H9 (cell line): ENCODE measurements around the gene TNFRSF6B. TPM values are rescaled to one million over a fixed set of nuclear protein-coding genes. Genes with fewer than 3 reads are reported as not detected.

Experiments
- DNase-seq: peaks from one replicate; pipeline ENCODE4 v3.0.0-alpha.2; 2017
- H2AFZ ChIP-seq: one replicate; pipeline ENCODE4 v1.6.1; 2013; ENCODE audit warnings: mild to moderate bottlenecking, low read length, control low read depth, moderate library complexity
- H2AK5ac ChIP-seq: 2 replicates; pipeline ENCODE4 v1.6.1; 2013; ENCODE audit warnings: low read length, control low read depth, mixed read lengths; ENCODE audit not compliant: insufficient read length
- H2BK120ac ChIP-seq: one replicate; pipeline ENCODE4 v1.6.1; 2013; ENCODE audit warnings: low read depth, mild to moderate bottlenecking, low read length, control low read depth, inconsistent platforms; ENCODE audit not compliant: poor library complexity, severe bottlenecking
- H2BK12ac ChIP-seq: 2 replicates; pipeline ENCODE4 v1.6.1; 2013; ENCODE audit warnings: low read length, control low read depth, mixed read lengths, low read depth; ENCODE audit not compliant: insufficient read length
- H2BK15ac ChIP-seq: 2 replicates; pipeline ENCODE4 v1.6.1; 2013; ENCODE audit warnings: low read depth, low read length, control low read depth
- H2BK20ac ChIP-seq: one replicate; pipeline ENCODE4 v1.6.1; 2013; ENCODE audit warnings: low read depth, mild to moderate bottlenecking, low read length, control low read depth, inconsistent platforms; ENCODE audit not compliant: poor library complexity, severe bottlenecking
- H2BK5ac ChIP-seq: 2 replicates; pipeline ENCODE4 v1.6.1; 2013; ENCODE audit warnings: low read length, control low read depth, mixed read lengths; ENCODE audit not compliant: insufficient read length
- H3K14ac ChIP-seq: 2 replicates; pipeline ENCODE4 v1.6.1; 2013; ENCODE audit warnings: low read length, control low read depth; ENCODE audit not compliant: insufficient read depth
- H3K18ac ChIP-seq: 2 replicates; pipeline ENCODE4 v1.6.1; 2013; ENCODE audit warnings: low read depth, mild to moderate bottlenecking, mixed read lengths, low read length, control low read depth; ENCODE audit not compliant: insufficient read length
- H3K23ac ChIP-seq: 2 replicates; pipeline ENCODE4 v1.6.1; 2013; ENCODE audit warnings: low read length, control low read depth, mixed read lengths, low read depth; ENCODE audit not compliant: insufficient read length
- H3K23me2 ChIP-seq: 2 replicates; pipeline ENCODE4 v1.6.1; 2013; ENCODE audit warnings: low read depth, mild to moderate bottlenecking, mixed read lengths, low read length, control low read depth; ENCODE audit not compliant: insufficient read length, poor library complexity, severe bottlenecking
- H3K27ac ChIP-seq: 2 replicates; pipeline ENCODE4 v1.5.1; 2013; ENCODE audit warnings: low read length, control low read depth, mixed read lengths, low read depth; ENCODE audit not compliant: insufficient read length
- H3K27me3 ChIP-seq: 2 replicates; pipeline ENCODE4 v1.6.1; 2013; ENCODE audit warnings: low read length, control low read depth, inconsistent platforms; ENCODE audit not compliant: insufficient read depth
- H3K4ac ChIP-seq: 2 replicates; pipeline ENCODE4 v1.6.1; 2013; ENCODE audit warnings: low read depth, mild to moderate bottlenecking, control low read depth, inconsistent platforms, low read length, moderate library complexity
- H3K4me1 ChIP-seq: 2 replicates; pipeline ENCODE4 v1.6.1; 2013; ENCODE audit warnings: low read length, control low read depth, inconsistent platforms; ENCODE audit not compliant: insufficient read depth
- H3K4me2 ChIP-seq: 2 replicates; pipeline ENCODE4 v1.6.1; 2013; ENCODE audit warnings: low read length, control low read depth, mixed read lengths; ENCODE audit not compliant: insufficient read length, insufficient read depth
- H3K56ac ChIP-seq: 2 replicates; pipeline ENCODE4 v1.6.1; 2013; ENCODE audit warnings: low read depth, mild to moderate bottlenecking, mixed read lengths, low read length, control low read depth; ENCODE audit not compliant: insufficient read length
- H3K79me1 ChIP-seq: 2 replicates; pipeline ENCODE4 v1.6.1; 2013; ENCODE audit warnings: low read depth, mild to moderate bottlenecking, moderate library complexity, low read length, control low read depth, inconsistent platforms; ENCODE audit not compliant: insufficient read depth, poor library complexity, severe bottlenecking
- H3K79me2 ChIP-seq: 2 replicates; pipeline ENCODE4 v1.6.1; 2013; ENCODE audit warnings: low read length, control low read depth, inconsistent platforms; ENCODE audit not compliant: insufficient read depth
- H3K9ac ChIP-seq: 2 replicates; pipeline ENCODE4 v1.6.1; 2013; ENCODE audit warnings: low read length, control low read depth, mixed read lengths; ENCODE audit not compliant: insufficient read length; ENCODE audit errors: extremely low read depth
- H3K9me3 ChIP-seq: one replicate; pipeline ENCODE4 v1.6.1; 2013; ENCODE audit warnings: low read depth, low read length, inconsistent platforms; ENCODE audit not compliant: control insufficient read depth
- H3T11ph ChIP-seq: one replicate; pipeline ENCODE4 v1.6.1; 2013; ENCODE audit warnings: mild to moderate bottlenecking, low read length, control low read depth, inconsistent platforms
- H4K20me1 ChIP-seq: one replicate; pipeline ENCODE4 v1.6.1; 2013; ENCODE audit not compliant: control insufficient read depth, insufficient read length, insufficient read depth
- H4K5ac ChIP-seq: 2 replicates; pipeline ENCODE4 v1.6.1; 2013; ENCODE audit warnings: low read depth, mild to moderate bottlenecking, mixed read lengths, low read length, control low read depth; ENCODE audit not compliant: insufficient read length
- H4K8ac ChIP-seq: replicated peaks from 2 replicates; pipeline ENCODE4 v1.6.1; 2013; ENCODE audit warnings: low read length, control low read depth, mixed read lengths, low read depth; ENCODE audit not compliant: insufficient read length
- H4K91ac ChIP-seq: 2 replicates; pipeline ENCODE4 v1.6.1; 2013; ENCODE audit warnings: low read depth, mild to moderate bottlenecking, moderate library complexity, mixed read lengths, low read length, control low read depth; ENCODE audit not compliant: insufficient read length
- H3K27ac Mint-ChIP-seq, 3 experiments: 2 replicates in 2 of 3; 3 replicates in 1 of 3; pipeline ENCODE4 v1.8.0; 2020 to 2021; ENCODE audit warnings: mixed read lengths in 3 of 3, mild to moderate bottlenecking in 1 of 3, moderate library complexity in 1 of 3
- H3K27me3 Mint-ChIP-seq: 2 replicates; pipeline ENCODE4 v1.8.0; 2021; ENCODE audit warnings: low read depth, mild to moderate bottlenecking, moderate library complexity, mixed read lengths
- H3K36me3 Mint-ChIP-seq, 3 experiments: 2 replicates in 2 of 3; 3 replicates in 1 of 3; pipeline ENCODE4 v1.8.0; 2020 to 2021; ENCODE audit warnings: low read depth in 3 of 3, mixed read lengths in 3 of 3; ENCODE audit not compliant: insufficient read depth in 1 of 3
- H3K4me1 Mint-ChIP-seq, 2 experiments: 2 replicates each; pipeline ENCODE4 v1.8.0; 2020; ENCODE audit warnings: mixed read lengths in 2 of 2
- H3K4me3 Mint-ChIP-seq, 2 experiments: 2 replicates in 1 of 2; 3 replicates in 1 of 2; pipeline ENCODE4 v1.8.0; 2020 to 2021; ENCODE audit warnings: mild to moderate bottlenecking in 2 of 2, mixed read lengths in 2 of 2, moderate library complexity in 1 of 2
- H3K9me3 Mint-ChIP-seq, 2 experiments: 2 replicates in 1 of 2; 3 replicates in 1 of 2; pipeline ENCODE4 v1.8.0; 2020; ENCODE audit warnings: mild to moderate bottlenecking in 2 of 2, mixed read lengths in 2 of 2, moderate library complexity in 1 of 2
- CTCF ChIP-seq: fragments of 200-600 bp; sonication (generic); conservative IDR thresholded peaks from 3 replicates; pipeline ENCODE4 v1.8.0; 2021; ENCODE audit warnings: antibody characterized with exemption, mild to moderate bottlenecking
- WGBS: extraction: QIAGEN DNeasy Blood & Tissue Kit; methylation state at CpG from one replicate; pipeline ENCODE4 v1.1.7; 2013; ENCODE audit warnings: missing lambda C conversion rate, low lambda C conversion rate, mixed read lengths; ENCODE audit not compliant: insufficient read length; ENCODE audit errors: extremely low coverage; 5-methylcytosine and 5-hydroxymethylcytosine counted together
- total RNA-seq: library from RNA; stranded (reverse); gene quantifications from 2 replicates; pipeline ENCODE4 v1.2.1, GENCODE V29; 2021

TNFRSF6B gene
- total RNA-seq, 1 experiment from 2014 or later, result not detected

- Histone ChIP-seq H2BK5ac (no peak overlapping the region), H3K4me2 (peak overlapping the region; percentile 16), H3T11ph (no peak overlapping the region), H3K4ac (no peak overlapping the region), H3K79me2 (no peaks in the 10 kb centered on the region), H2BK12ac (no peak overlapping the region), H3K79me1 (no peaks in the 10 kb centered on the region), H3K27ac (no peak overlapping the region), H2AFZ (no peak overlapping the region), H4K20me1 (no peaks in the 10 kb centered on the region), H3K23me2 (peaks cover 4% of the 10 kb centered on the region), H3K9me3 (no peaks in the 10 kb centered on the region), H3K14ac (no peak overlapping the region; the same call in 1 of the 2 replicates), H3K23ac (no peak overlapping the region), H2BK120ac (no peak overlapping the region), H2BK15ac (no peak overlapping the region), H4K91ac (no peak overlapping the region), H3K27me3 (no peaks in the 10 kb centered on the region), H3K9ac (no peak overlapping the region), H2AK5ac (no peak overlapping the region), H2BK20ac (no peak overlapping the region), H4K5ac (no peak overlapping the region), H3K56ac (no peak overlapping the region), H3K4me1 (no peaks in the 10 kb centered on the region), H4K8ac (no peak overlapping the region), H3K18ac (no peak overlapping the region)
- WGBS, result no CpG with 5 or more reads among the region's 91 CpGs
- Mint-ChIP-seq H3K27ac (no peak overlapping the region), H3K36me3 (no peaks in the 10 kb centered on the region; a peak in 2 of 7 replicates), H3K4me1 (peaks cover 15 to 16% of the 10 kb centered on the region in 2 experiments), H3K4me3 (peak overlapping the region; percentile 68 to 84), H3K9me3 (no peaks in the 10 kb centered on the region), H3K27me3 (peaks cover 5% of the 10 kb centered on the region)
- TF ChIP-seq CTCF, result peak; percentile 35; the same call in 2 of the 3 replicates
- peak; percentile 53 for DNase-seq
Measured at GRCh38 chr20:63652192-63652980, 44.1 kb upstream of the TNFRSF6B start.
